Endothelial cell of umbilical vein (primary cell): ENCODE results near the gene SLC5A2. TPM values are rescaled to one million over a fixed set of nuclear protein-coding genes. Genes with fewer than 3 reads are reported as not detected.

Experiments
- BruUV-seq: library from RNA; stranded (reverse); fragments of 400-500 nt; replicated peaks from 2 replicates; lab custom pipeline; 2021; lab: Mats Ljungman, UMichigan
- CTCF ChIA-PET: fragments of 300-600, 350-600 bp; sonication (Branson Sonifier 250); formaldehyde crosslinking; loops from one replicate; lab custom pipeline; 2021; ENCODE audit warnings: antibody characterized with exemption, inconsistent platforms; lab: Charles Lee
- POLR2A ChIA-PET: fragments of 300-600, 350-600 bp; sonication (Branson Sonifier 250); formaldehyde crosslinking; loops from one replicate; lab custom pipeline; 2021; ENCODE audit warnings: antibody characterized with exemption, inconsistent platforms; lab: Charles Lee
- DNase-seq: peaks from one replicate; pipeline ENCODE4 v3.0.0-alpha.2; 2011; ENCODE audit warnings: low read depth, low spot score
- FAIRE-seq: peaks from 2 replicates; lab custom pipeline; 2011; peaks lifted over from hg19 to GRCh38; lab: Jason Lieb, UNC
- H2AFZ ChIP-seq: 2 replicates; pipeline ENCODE4 v1.6.0; 2012; ENCODE audit warnings: low read depth, low read length, control low read depth, inconsistent platforms
- H3K27ac ChIP-seq: 2 replicates; pipeline ENCODE4 v1.5.1; 2011; ENCODE audit warnings: low read depth, mild to moderate bottlenecking, control low read depth, low read length, moderate library complexity; ENCODE audit not compliant: insufficient read depth
- H3K27me3 ChIP-seq, 2 experiments: 2 replicates each; pipeline versions ENCODE4 v1.6.0 to v1.6.1; 2011; ENCODE audit warnings: low read length in 2 of 2, mixed read lengths in 1 of 2; ENCODE audit not compliant: control insufficient read depth in 2 of 2, insufficient read depth in 2 of 2
- H3K36me3 ChIP-seq, 2 experiments: 2 replicates in 1 of 2; 3 replicates in 1 of 2; pipeline ENCODE4 v1.5.1; 2011; ENCODE audit warnings: low read length in 2 of 2, mild to moderate bottlenecking in 1 of 2, moderate library complexity in 1 of 2; ENCODE audit not compliant: control insufficient read depth in 2 of 2, insufficient read depth in 2 of 2; ENCODE audit errors: extremely low read depth in 1 of 2
- H3K4me1 ChIP-seq: 3 replicates; pipeline ENCODE4 v1.5.1; 2011; ENCODE audit warnings: mild to moderate bottlenecking, low read length; ENCODE audit not compliant: control insufficient read depth, insufficient read depth; ENCODE audit errors: extremely low read depth
- H3K4me2 ChIP-seq: 2 replicates; pipeline ENCODE4 v1.6.1; 2011; ENCODE audit warnings: low read length, control low read depth, mixed read lengths; ENCODE audit not compliant: insufficient read depth
- H3K4me3 ChIP-seq, 3 experiments: fragments of 200-600 bp in 1 of 3; sonication (generic), shearing (Covaris generic) in 1 of 3; replicated peaks in 1 of 3; 2 replicates each; pipeline ENCODE4 v1.5.1; 2011 to 2016; ENCODE audit warnings: control low read depth in 3 of 3, low read length in 3 of 3, mild to moderate bottlenecking in 2 of 3, inconsistent platforms in 1 of 3, low read depth in 1 of 3, moderate library complexity in 1 of 3; ENCODE audit not compliant: insufficient read depth in 1 of 3
- H3K79me2 ChIP-seq: 2 replicates; pipeline ENCODE4 v1.6.0; 2012; ENCODE audit warnings: low read length, inconsistent platforms; ENCODE audit not compliant: control insufficient read depth, insufficient read depth
- H3K9ac ChIP-seq: replicated peaks from 2 replicates; pipeline ENCODE3; 2011; ENCODE audit warnings: low read length, control low read depth; ENCODE audit not compliant: insufficient read depth; ENCODE audit errors: extremely low read depth
- H3K9me1 ChIP-seq: replicated peaks from 3 replicates; pipeline ENCODE4 v1.6.0; 2011; ENCODE audit warnings: mild to moderate bottlenecking, low read length; ENCODE audit not compliant: control insufficient read depth, insufficient read depth; ENCODE audit errors: extremely low read depth
- H3K9me3 ChIP-seq: replicated peaks from 2 replicates; pipeline ENCODE4 v1.5.1; 2012; ENCODE audit warnings: low read length, inconsistent platforms; ENCODE audit not compliant: control insufficient read depth, insufficient read depth
- H4K20me1 ChIP-seq: replicated peaks from 2 replicates; pipeline ENCODE3; 2011; ENCODE audit warnings: mild to moderate bottlenecking, low read length; ENCODE audit not compliant: control insufficient read depth, insufficient read depth; ENCODE audit errors: extremely low read depth
- EZH2 ChIP-seq: IDR thresholded peaks from 2 replicates; pipeline ENCODE4 v1.6.1; 2012; ENCODE audit warnings: borderline replicate concordance, low read depth, mild to moderate bottlenecking, moderate library complexity, low read length, inconsistent platforms; ENCODE audit not compliant: severe bottlenecking
- FOS ChIP-seq: IDR thresholded peaks from 2 replicates; pipeline ENCODE4 v1.6.1; 2011; ENCODE audit warnings: mild to moderate bottlenecking, low read length, moderate library complexity, borderline replicate concordance; ENCODE audit not compliant: insufficient read depth
- GATA2 ChIP-seq: IDR thresholded peaks from 2 replicates; pipeline ENCODE4 v1.7.0; 2011; ENCODE audit warnings: low read depth, mild to moderate bottlenecking, moderate library complexity, mixed read lengths, low read length; ENCODE audit not compliant: insufficient read length, insufficient read depth
- JUN ChIP-seq: IDR thresholded peaks from 2 replicates; pipeline ENCODE4 v1.6.1; 2011; ENCODE audit warnings: borderline replicate concordance, low read depth; ENCODE audit not compliant: insufficient read length, insufficient read depth
- MYC ChIP-seq: IDR thresholded peaks from one replicate; pipeline ENCODE4 v1.6.1; 2011; ENCODE audit warnings: mild to moderate bottlenecking, low read depth, low read length
- POLR2A ChIP-seq: IDR thresholded peaks from 2 replicates; pipeline ENCODE4 v1.6.1; 2012; ENCODE audit warnings: low read depth, mild to moderate bottlenecking, control low read depth, low read length
- POLR2AphosphoS5 ChIP-seq: IDR thresholded peaks from 2 replicates; pipeline ENCODE4 v1.6.1; 2012; ENCODE audit warnings: low read depth, mild to moderate bottlenecking, control low read depth, low read length, moderate library complexity; ENCODE audit not compliant: insufficient read depth
- dilution Hi-C: fragments of 300-500 bp; cut with MboI; formaldehyde crosslinking; loops from one replicate; pipeline ENCODE4 v1.15.0; 2019; ENCODE audit warnings: low sequenced_read_pairs; ENCODE audit not compliant: extremely low pct_ligation_motif_present
- intact Hi-C: fragments of 100-400 bp; cut with micrococcal nuclease; formaldehyde crosslinking; loops from one replicate; pipeline ENCODE4 v1.10.0; 2022
- polyA plus RNA-seq, 4 experiments: library from polyadenylated mRNA; depleted of rRNA in 3 of 4; stranded (reverse) in 3 of 4; unstranded in 1 of 4; fragments of >200 nt; gene quantifications; 2 replicates each; pipeline versions ENCODE4 v1.2.1 to v1.2.3, GENCODE V29; 2011 to 2012; ENCODE audit warnings: missing spikeins in 1 of 4
- total RNA-seq: library from RNA; stranded (reverse); gene quantifications from 2 replicates; pipeline ENCODE4 v1.2.3, GENCODE V29; 2021
- TF ChIP-seq, protein P1 (sequence below): IDR thresholded peaks from 2 replicates; pipeline ENCODE4 v1.6.1; 2011; ENCODE audit not compliant: insufficient read depth, insufficient read length
- TF ChIP-seq, protein P2 (sequence below), 2 donors: IDR thresholded peaks; 1 replicate in 1 of 2; 2 replicates in 1 of 2; pipeline ENCODE4 v1.5.1; 2011; ENCODE audit warnings: low read length in 2 of 2, mild to moderate bottlenecking in 2 of 2, moderate library complexity in 2 of 2, control low read depth in 1 of 2, inconsistent platforms in 1 of 2, low read depth in 1 of 2; ENCODE audit not compliant: insufficient read depth in 1 of 2; ENCODE audit errors: extremely low read depth in 1 of 2

Gene SLC5A2
- total and polyA plus RNA-seq, 2 donors (not counting 3 experiments of a cell fraction or from before 2014, with no cell fraction given): 0.03 TPM; not detected in 1

DNA sequence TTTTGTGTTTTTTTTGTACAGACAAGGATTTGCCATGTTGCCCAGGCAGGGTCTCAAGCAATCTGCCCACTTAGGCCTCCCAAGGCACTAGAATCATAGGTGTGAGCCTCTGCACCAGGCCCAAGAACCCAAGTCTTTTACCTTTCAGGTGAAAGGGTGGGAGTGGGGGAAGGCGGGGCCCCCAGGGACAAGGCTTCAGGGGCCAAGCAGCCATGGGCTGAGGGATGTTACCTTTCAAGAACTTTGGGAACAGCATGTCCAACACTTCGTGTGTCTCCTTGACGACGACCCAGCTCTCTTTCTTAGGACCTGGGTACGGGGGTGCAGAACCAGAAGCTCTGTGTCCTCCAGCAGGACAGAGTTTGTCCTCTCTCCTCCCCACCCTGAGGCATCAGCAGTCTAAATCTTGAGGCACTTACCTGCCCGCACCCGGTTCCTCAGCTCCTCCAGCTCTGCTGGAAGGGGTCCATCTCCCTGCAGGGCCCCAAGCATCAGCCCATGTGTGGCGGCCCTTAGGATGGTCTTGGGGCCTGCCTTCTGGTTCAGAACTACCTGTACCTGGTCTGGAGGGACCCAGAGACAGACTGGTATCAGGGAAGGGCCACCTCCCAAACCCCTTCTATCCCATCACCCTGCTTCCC is 9.0 kb downstream of the SLC5A2 start:
- no peak overlapping the region for H2AFZ ChIP-seq
- no peak overlapping the region for H3K4me2 ChIP-seq
- ChIA-PET POLR2A (no interaction called here), CTCF (interaction anchor here (1.3 kb wide), 1 partner anchor 31 kb away, joined by 5 read pairs; no protein-coding TSS in a partner anchor)
- H3K27me3 ChIP-seq: peaks cover 3 to 20% of the 10 kb centered on the region in 2 experiments
- no peaks in the 10 kb centered on the region for H3K9me3 ChIP-seq
- peaks cover 11% of the 10 kb centered on the region for H3K4me1 ChIP-seq
- no peak overlapping the region for H3K9ac ChIP-seq
- dilution Hi-C loops (no loop called here), intact Hi-C loops (no loop called here)
- H4K20me1 ChIP-seq: no peaks in the 10 kb centered on the region
- no peak overlapping the region for H3K4me3 ChIP-seq
- H3K79me2 ChIP-seq: no peaks in the 10 kb centered on the region
- no peak overlapping the region for H3K27ac ChIP-seq
- no peaks in the 10 kb centered on the region for H3K9me1 ChIP-seq
- peaks cover 6 to 16% of the 10 kb centered on the region in 2 experiments for H3K36me3 ChIP-seq
- DNase-seq (no peak), FAIRE-seq (no peak)
- BruUV-seq: no TSS peak
- TF ChIP-seq EZH2: no peak
- TF ChIP-seq JUN: no peak
- no peak for TF ChIP-seq POLR2AphosphoS5
- TF ChIP-seq, protein P1, sequence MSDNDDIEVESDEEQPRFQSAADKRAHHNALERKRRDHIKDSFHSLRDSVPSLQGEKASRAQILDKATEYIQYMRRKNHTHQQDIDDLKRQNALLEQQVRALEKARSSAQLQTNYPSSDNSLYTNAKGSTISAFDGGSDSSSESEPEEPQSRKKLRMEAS: no peak
- no peak for TF ChIP-seq POLR2A

DNA sequence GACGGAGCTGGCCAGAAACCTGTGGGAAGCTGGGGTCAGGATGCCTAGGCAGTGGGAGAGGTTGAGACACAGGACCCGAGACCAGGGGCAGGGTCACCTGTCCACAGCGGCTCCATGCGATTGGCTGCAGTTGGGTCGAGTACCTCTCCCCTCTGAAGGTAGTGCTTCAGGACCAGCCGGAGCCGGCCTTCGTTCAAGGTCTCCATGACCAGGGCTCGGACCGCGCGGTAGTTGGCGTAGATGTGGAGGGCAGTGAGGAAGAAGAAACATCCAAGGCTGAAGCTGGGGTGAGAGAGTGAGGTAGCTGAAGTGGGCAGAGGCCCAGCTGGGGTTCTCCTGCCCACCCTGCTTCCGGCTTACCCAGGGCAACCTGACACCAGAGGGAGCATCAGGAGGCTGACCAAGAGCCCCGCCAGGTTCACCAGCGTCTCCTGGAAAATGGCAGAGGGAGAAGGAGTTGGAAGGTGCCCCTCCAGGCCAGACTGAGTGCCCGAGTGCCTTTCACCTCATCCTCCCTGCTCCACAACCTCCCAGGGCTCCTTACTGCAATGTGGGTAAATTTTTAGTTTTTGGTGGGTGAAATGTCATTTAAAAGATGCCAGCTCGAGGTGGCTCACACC is 10.7 kb downstream of the SLC5A2 start:
- BruUV-seq: no TSS peak
- H3K9me1 ChIP-seq: no peaks in the 10 kb centered on the region
- DNase-seq: no peak
- no peaks in the 10 kb centered on the region for H3K79me2 ChIP-seq
- no peaks in the 10 kb centered on the region for H3K4me1 ChIP-seq
- TF ChIP-seq MYC (no peak), GATA2 (no peak), EZH2 (no peak), POLR2A (no peak), FOS (no peak), POLR2AphosphoS5 (no peak), JUN (no peak)
- TF ChIP-seq, protein P2, sequence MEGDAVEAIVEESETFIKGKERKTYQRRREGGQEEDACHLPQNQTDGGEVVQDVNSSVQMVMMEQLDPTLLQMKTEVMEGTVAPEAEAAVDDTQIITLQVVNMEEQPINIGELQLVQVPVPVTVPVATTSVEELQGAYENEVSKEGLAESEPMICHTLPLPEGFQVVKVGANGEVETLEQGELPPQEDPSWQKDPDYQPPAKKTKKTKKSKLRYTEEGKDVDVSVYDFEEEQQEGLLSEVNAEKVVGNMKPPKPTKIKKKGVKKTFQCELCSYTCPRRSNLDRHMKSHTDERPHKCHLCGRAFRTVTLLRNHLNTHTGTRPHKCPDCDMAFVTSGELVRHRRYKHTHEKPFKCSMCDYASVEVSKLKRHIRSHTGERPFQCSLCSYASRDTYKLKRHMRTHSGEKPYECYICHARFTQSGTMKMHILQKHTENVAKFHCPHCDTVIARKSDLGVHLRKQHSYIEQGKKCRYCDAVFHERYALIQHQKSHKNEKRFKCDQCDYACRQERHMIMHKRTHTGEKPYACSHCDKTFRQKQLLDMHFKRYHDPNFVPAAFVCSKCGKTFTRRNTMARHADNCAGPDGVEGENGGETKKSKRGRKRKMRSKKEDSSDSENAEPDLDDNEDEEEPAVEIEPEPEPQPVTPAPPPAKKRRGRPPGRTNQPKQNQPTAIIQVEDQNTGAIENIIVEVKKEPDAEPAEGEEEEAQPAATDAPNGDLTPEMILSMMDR (IDR thresholded peaks at IDR 0.05; ENCODE audit: extremely low read depth in 1 of 2, insufficient read depth in 1 of 2, low read depth in 1 of 2, low read length in 2 of 2): no peak
- TF ChIP-seq, protein P1: no peak
- H3K27ac ChIP-seq: no peak overlapping the region
- no peak overlapping the region for H3K4me2 ChIP-seq
- H3K36me3 ChIP-seq: peaks cover 6 to 17% of the 10 kb centered on the region in 2 experiments
- no peak overlapping the region for H2AFZ ChIP-seq
- intact Hi-C loops: no loop called here
- no peaks in the 10 kb centered on the region for H3K9me3 ChIP-seq
- H3K27me3 ChIP-seq: peaks cover 0 to 5% of the 10 kb centered on the region in 2 experiments
- dilution Hi-C loops: no loop called here
- H4K20me1 ChIP-seq: no peaks in the 10 kb centered on the region
- ChIA-PET POLR2A (no interaction called here), CTCF (interaction anchor here (0.5 to 1.3 kb wide), 2 partner anchors 33 to 223 kb away, joined by 3 to 5 read pairs; no protein-coding TSS in a partner anchor)
- no peak overlapping the region for H3K9ac ChIP-seq
- FAIRE-seq: no peak
- H3K4me3 ChIP-seq: no peak overlapping the region
